GM12874 (cell line): ENCODE results near the gene XRCC4.

ENCODE experiments used
- CTCF ChIP-seq: IDR thresholded peaks from 2 replicates; pipeline ENCODE4 v1.5.1; 2011; ENCODE audit warnings: low read depth, mild to moderate bottlenecking, control low read depth, low read length, moderate library complexity; ENCODE audit not compliant: insufficient read depth

The XRCC4 gene

GRCh38 chr5:83050723-83051340 is 26.5 kb upstream of the XRCC4 start:
- TF ChIP-seq CTCF: no peak

- TF ChIP-seq CTCF: no peak
Measured at GRCh38 chr5:83055166-83055565, 22.2 kb upstream of the XRCC4 start.

GRCh38 chr5:83058726-83059125 is 18.6 kb upstream of the XRCC4 start:
- TF ChIP-seq CTCF: no peak

- no peak for TF ChIP-seq CTCF
Measured at GRCh38 chr5:83059341-83059740, 18.0 kb upstream of the XRCC4 start.

GRCh38 chr5:83066548-83067110 is 10.7 kb upstream of the XRCC4 start:
- TF ChIP-seq CTCF: no peak

- TF ChIP-seq CTCF: no peak
Measured at GRCh38 chr5:83069096-83069799, 8.1 kb upstream of the XRCC4 start.

- TF ChIP-seq CTCF: no peak
Measured at GRCh38 chr5:83071286-83072051, 5.9 kb upstream of the XRCC4 start.
